Activated CD8-positive, alpha-beta memory T cell treated with anti-CD3 and anti-CD28 coated beads, Interleukin-2, amount 50 U/mL, for 1 hour (primary cell): Measurements from ENCODE around the gene PTGES2.

Experiments
- DNase-seq: peaks from one replicate; pipeline ENCODE4 v3.0.0-alpha.2; 2020; ENCODE audit errors: extremely low read depth

PTGES2 gene

GRCh38 chr9:128153060-128153946 is 25.8 kb upstream of the PTGES2 start:
- no peak for DNase-seq

- no peak for DNase-seq
Measured at GRCh38 chr9:128152133-128153059, 24.9 kb upstream of the PTGES2 start.

GRCh38 chr9:128151309-128152132 is 24.0 kb upstream of the PTGES2 start:
- no peak for DNase-seq

GRCh38 chr9:128150594-128151308 is 23.2 kb upstream of the PTGES2 start:
- DNase-seq = no peak

- DNase-seq = no peak
Measured at GRCh38 chr9:128149951-128150593, 22.5 kb upstream of the PTGES2 start.

GRCh38 chr9:128149001-128149701 is 21.6 kb upstream of the PTGES2 start, which contains the start of gene LCN2:
Gene LCN2, plus strand, starts transcription at chr9:128149453. Its CDS starts 73 bp downstream, at chr9:128149526.
- no peak for DNase-seq

- no peak for DNase-seq
Measured at GRCh38 chr9:128148509-128149000, 21.0 kb upstream of the PTGES2 start.

GRCh38 chr9:128146591-128147120 is 19.1 kb upstream of the PTGES2 start:
- no peak for DNase-seq

GRCh38 chr9:128145951-128146351 is 18.4 kb upstream of the PTGES2 start:
- no peak for DNase-seq

GRCh38 chr9:128145536-128145935 is 18.0 kb upstream of the PTGES2 start:
- DNase-seq = no peak

GRCh38 chr9:128144239-128145181 is 17.0 kb upstream of the PTGES2 start:
- DNase-seq = no peak

GRCh38 chr9:128143525-128144238 is 16.2 kb upstream of the PTGES2 start:
- DNase-seq = no peak

- no peak for DNase-seq
Measured at GRCh38 chr9:128142596-128142995, 15.1 kb upstream of the PTGES2 start.

- DNase-seq = no peak
Measured at GRCh38 chr9:128142061-128142460, 14.5 kb upstream of the PTGES2 start.

- DNase-seq = no peak
Measured at GRCh38 chr9:128141604-128142003, 14.1 kb upstream of the PTGES2 start.

GRCh38 chr9:128139621-128140020 is 12.1 kb upstream of the PTGES2 start:
- DNase-seq = no peak

- DNase-seq = no peak
Measured at GRCh38 chr9:128138001-128138400, 10.5 kb upstream of the PTGES2 start.
